MCF 10A (cell line): ENCODE measurements around the gene MMRN1. TPM values are rescaled to one million over a fixed set of nuclear protein-coding genes. Genes with fewer than 3 reads are reported as not detected.

Experiments
- BruUV-seq: library from RNA; stranded (reverse); fragments of 400-500 nt; replicated peaks from 2 replicates; lab custom pipeline; 2021; lab: Mats Ljungman, UMichigan
- CTCF ChIA-PET: fragments of 300-600 bp; sonication (Branson Sonifier 250); formaldehyde crosslinking; extraction: SDS; loops from one replicate; lab custom pipeline; 2021; ENCODE audit warnings: antibody characterized with exemption, inconsistent platforms; lab: Yijun Ruan, JAX
- POLR2A ChIA-PET: fragments of 300-600, 350-650 bp; sonication (Branson Sonifier 250); formaldehyde crosslinking; extraction: SDS; loops from one replicate; lab custom pipeline; 2020; ENCODE audit warnings: antibody characterized with exemption, inconsistent platforms; lab: Yijun Ruan, JAX
- DNase-seq: peaks from one replicate; pipeline ENCODE4 v3.0.0-alpha.2; 2018; ENCODE audit not compliant: unreplicated experiment
- H3K27ac Mint-ChIP-seq: one replicate; pipeline ENCODE4 v1.8.0; 2022; ENCODE audit warnings: mild to moderate bottlenecking, low read depth, mixed read lengths; ENCODE audit not compliant: unreplicated experiment
- H3K27me3 Mint-ChIP-seq: one replicate; pipeline ENCODE4 v1.8.0; 2022; ENCODE audit warnings: mixed read lengths; ENCODE audit not compliant: insufficient read depth, unreplicated experiment
- H3K36me3 Mint-ChIP-seq: one replicate; pipeline ENCODE4 v1.8.0; 2022; ENCODE audit warnings: mild to moderate bottlenecking, moderate library complexity, mixed read lengths; ENCODE audit not compliant: insufficient read depth, unreplicated experiment
- H3K4me1 Mint-ChIP-seq: one replicate; pipeline ENCODE4 v1.8.0; 2022; ENCODE audit warnings: mixed read lengths; ENCODE audit not compliant: insufficient read depth, unreplicated experiment
- H3K4me3 Mint-ChIP-seq: one replicate; pipeline ENCODE4 v1.8.0; 2022; ENCODE audit warnings: mild to moderate bottlenecking, moderate library complexity, mixed read lengths; ENCODE audit not compliant: unreplicated experiment
- H3K9me3 Mint-ChIP-seq: one replicate; pipeline ENCODE4 v1.8.0; 2022; ENCODE audit warnings: mixed read lengths; ENCODE audit not compliant: unreplicated experiment
- CTCF ChIP-seq: fragments of 200-600 bp; IDR thresholded peaks from one replicate; pipeline ENCODE4 v1.8.0; 2022; ENCODE audit warnings: antibody characterized with exemption, mild to moderate bottlenecking; ENCODE audit not compliant: unreplicated experiment
- intact Hi-C: fragments of 100-400 bp; cut with micrococcal nuclease; formaldehyde crosslinking; loops from 2 replicates; pipeline ENCODE4 v1.14.1; 2022
- total RNA-seq: library from RNA; stranded (reverse); gene quantifications from 2 replicates; pipeline ENCODE4 v1.2.3, GENCODE V29; 2022

The MMRN1 gene
- total RNA-seq, 1 experiment from 2014 or later: not detected

- Mint-ChIP-seq H3K4me1 (no peaks in the 10 kb centered on the region), H3K27ac (no peak overlapping the region), H3K9me3 (no peaks in the 10 kb centered on the region), H3K27me3 (no peaks in the 10 kb centered on the region), H3K4me3 (no peak overlapping the region), H3K36me3 (no peaks in the 10 kb centered on the region)
- no TSS peak for BruUV-seq
- TF ChIP-seq CTCF: no peak
- peak; percentile 29 for DNase-seq
- intact Hi-C loops: no loop called here
- POLR2A ChIA-PET: interaction anchor here (0.7 kb wide), 1 partner anchor 100 kb away, joined by 3 read pairs; no protein-coding TSS in a partner anchor
- CTCF ChIA-PET: no interaction called here
Measured at GRCh38 chr4:89929425-89930159, 34.9 kb downstream of the MMRN1 start.

- Mint-ChIP-seq H3K4me1 (no peaks in the 10 kb centered on the region), H3K9me3 (no peaks in the 10 kb centered on the region), H3K4me3 (no peak overlapping the region), H3K27ac (no peak overlapping the region), H3K36me3 (no peaks in the 10 kb centered on the region), H3K27me3 (no peaks in the 10 kb centered on the region)
- TF ChIP-seq CTCF: no peak
- no peak for DNase-seq
- intact Hi-C loops: no loop called here
- ChIA-PET CTCF (interaction anchor here (0.6 to 1.1 kb wide), 2 partner anchors 13 to 116 kb away, joined by 3 to 5 read pairs; no protein-coding TSS in a partner anchor), POLR2A (no interaction called here)
- no TSS peak for BruUV-seq
Measured at GRCh38 chr4:89939546-89939945, 44.9 kb downstream of the MMRN1 start.

- CTCF ChIA-PET: interaction anchor here (1.0 to 1.1 kb wide), 2 partner anchors 13 to 20 kb away, joined by 3 to 5 read pairs; no protein-coding TSS in a partner anchor
- no TSS peak for BruUV-seq
- intact Hi-C loops: no loop called here
Measured at GRCh38 chr4:89939994-89940393, 45.3 kb downstream of the MMRN1 start.

More at GRCh38 chr4:89939994-89940393, 45.3 kb downstream of the MMRN1 start:
- Mint-ChIP-seq H3K9me3 (no peaks in the 10 kb centered on the region), H3K27me3 (no peaks in the 10 kb centered on the region), H3K27ac (no peak overlapping the region), H3K4me1 (no peaks in the 10 kb centered on the region), H3K4me3 (no peak overlapping the region), H3K36me3 (no peaks in the 10 kb centered on the region)
- DNase-seq: peak; percentile 22
- TF ChIP-seq CTCF: no peak
- POLR2A ChIA-PET: interaction anchor here (0.9 kb wide), 1 partner anchor 24 kb away, joined by 3 read pairs; no protein-coding TSS in a partner anchor
